ENCODE measurements around the gene MOK.

Gene MOK

DNA sequence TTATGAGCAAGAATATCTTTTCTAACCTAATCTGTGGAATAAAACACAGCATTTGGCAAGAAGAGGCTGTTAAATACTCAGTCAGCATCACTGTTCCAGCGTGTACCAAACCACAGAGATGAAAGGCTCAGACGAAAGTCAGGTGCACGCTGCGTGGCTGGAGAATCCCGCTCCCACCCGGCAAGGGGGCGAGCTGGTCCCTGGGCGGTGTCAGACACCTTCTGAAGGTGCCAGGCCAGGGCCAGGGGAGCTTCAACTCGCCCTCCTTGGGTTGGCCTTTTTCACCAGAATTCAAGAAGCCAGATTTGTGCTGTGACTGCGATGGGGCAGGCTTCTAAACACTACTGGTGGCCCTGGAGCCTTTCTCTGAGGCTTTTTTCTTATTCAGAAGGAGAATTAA, 92.1 kb downstream of the MOK start:
- no peak overlapping the region for H3K4me3 ChIP-seq (replicated peaks; ENCODE audit: low read depth, low read length)
- TF ChIP-seq CTCF (IDR thresholded peaks at IDR 0.05; ENCODE audit: insufficient read depth, low read length, poor library complexity, severe bottlenecking) = no peak
- DNase-seq (ENCODE audit: extremely low read depth, insufficient read length) = no peak
- peaks cover 10% of the 10 kb centered on the region for H3K36me3 ChIP-seq (ENCODE audit: control insufficient read depth, insufficient read depth, low read length)
- H3K27me3 ChIP-seq (replicated peaks; ENCODE audit: control insufficient read depth, insufficient read depth, low read length) = no peaks in the 10 kb centered on the region

GRCh38 chr14:102212356-102212755, 92.6 kb downstream of the MOK start:
- H3K27me3 ChIP-seq (replicated peaks; ENCODE audit: control insufficient read depth, insufficient read depth, low read length) = no peaks in the 10 kb centered on the region
- H3K36me3 ChIP-seq (ENCODE audit: control insufficient read depth, insufficient read depth, low read length) = peaks cover 10% of the 10 kb centered on the region
- no peak overlapping the region for H3K4me3 ChIP-seq (replicated peaks; ENCODE audit: low read depth, low read length)
- no peak for TF ChIP-seq CTCF (IDR thresholded peaks at IDR 0.05; ENCODE audit: insufficient read depth, low read length, poor library complexity, severe bottlenecking)
- no peak for DNase-seq (ENCODE audit: extremely low read depth, insufficient read length)

- H3K27me3 ChIP-seq (replicated peaks; ENCODE audit: control insufficient read depth, insufficient read depth, low read length) = no peaks in the 10 kb centered on the region
- TF ChIP-seq CTCF (IDR thresholded peaks at IDR 0.05; ENCODE audit: insufficient read depth, low read length, poor library complexity, severe bottlenecking) = no peak
- peaks cover 12% of the 10 kb centered on the region for H3K36me3 ChIP-seq (ENCODE audit: control insufficient read depth, insufficient read depth, low read length)
- no peak overlapping the region for H3K4me3 ChIP-seq (replicated peaks; ENCODE audit: low read depth, low read length)
- DNase-seq (ENCODE audit: extremely low read depth, insufficient read length) = no peak
Measured at GRCh38 chr14:102211240-102211639, 93.7 kb downstream of the MOK start.

DNA sequence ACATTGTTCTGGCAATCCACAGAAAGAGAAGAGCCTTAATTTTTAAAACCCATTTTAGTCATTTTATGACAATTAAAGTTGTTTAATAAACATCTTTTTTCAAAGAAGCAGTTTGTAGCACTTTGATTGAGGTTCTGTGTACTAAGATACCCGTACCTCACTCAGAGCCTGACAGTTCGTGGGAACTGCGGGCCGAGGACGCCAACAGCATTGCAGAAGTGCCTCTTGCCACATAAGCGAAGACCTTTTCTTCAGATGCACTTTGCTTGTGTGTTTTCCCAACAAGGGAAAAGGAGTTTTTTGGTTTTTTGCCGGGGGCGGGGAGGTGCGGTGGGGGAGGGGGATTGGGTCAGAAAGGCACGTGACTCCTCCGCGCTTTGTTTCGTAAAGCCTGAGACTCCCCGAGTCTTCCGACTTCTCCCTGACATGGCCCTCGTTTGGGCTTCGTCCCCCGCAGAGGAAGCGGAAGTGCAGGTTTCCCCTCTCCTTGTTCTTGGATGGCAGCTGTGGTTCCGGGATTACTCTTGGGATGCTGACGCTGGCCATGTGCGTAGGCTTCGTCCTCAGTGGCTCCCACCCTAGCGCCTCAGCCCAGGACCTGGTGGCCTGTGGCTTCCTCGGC, 94.4 kb downstream of the MOK start:
- TF ChIP-seq CTCF (IDR thresholded peaks at IDR 0.05; ENCODE audit: insufficient read depth, low read length, poor library complexity, severe bottlenecking) = no peak
- no peak for DNase-seq (ENCODE audit: extremely low read depth, insufficient read length)
- Histone ChIP-seq H3K4me3 (replicated peaks; ENCODE audit: low read depth, low read length) (no peak overlapping the region), H3K36me3 (ENCODE audit: control insufficient read depth, insufficient read depth, low read length) (peaks cover 12% of the 10 kb centered on the region), H3K27me3 (replicated peaks; ENCODE audit: control insufficient read depth, insufficient read depth, low read length) (no peaks in the 10 kb centered on the region)

DNA sequence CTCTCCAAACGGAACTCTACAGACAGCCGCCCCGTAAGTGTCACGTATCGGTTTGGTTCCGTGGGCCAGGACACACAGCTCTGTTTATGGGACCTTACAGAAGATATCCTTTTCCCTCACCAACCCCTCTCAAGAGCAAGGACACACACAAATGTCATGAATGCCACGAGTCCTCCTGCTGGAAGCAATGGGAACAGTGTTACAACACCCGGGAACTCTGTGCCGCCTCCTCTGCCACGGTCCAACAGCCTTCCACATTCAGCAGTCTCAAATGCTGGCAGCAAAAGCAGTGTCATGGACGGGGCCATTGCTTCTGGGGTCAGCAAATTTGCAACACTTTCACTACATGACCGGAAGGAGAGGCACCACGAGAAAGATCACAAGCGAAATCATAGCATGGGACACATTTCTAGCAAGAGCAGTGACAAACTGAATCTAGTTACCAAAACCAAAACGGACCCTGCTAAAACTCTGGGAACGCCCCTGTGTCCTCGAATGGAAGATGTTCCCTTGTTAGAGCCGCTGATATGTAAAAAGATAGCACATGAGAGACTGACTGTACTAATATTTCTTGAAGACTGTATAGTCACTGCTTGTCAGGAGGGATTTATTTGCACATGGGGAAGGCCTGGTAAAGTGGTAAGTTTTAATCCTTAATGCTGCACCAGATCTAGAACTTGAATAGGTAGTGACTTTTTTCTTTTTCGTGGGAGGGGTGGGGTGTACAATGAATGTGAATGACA, 95.6 kb downstream of the MOK start:
- no peaks in the 10 kb centered on the region for H3K27me3 ChIP-seq (replicated peaks; ENCODE audit: control insufficient read depth, insufficient read depth, low read length)
- DNase-seq (ENCODE audit: extremely low read depth, insufficient read length) = no peak
- H3K4me3 ChIP-seq (replicated peaks; ENCODE audit: low read depth, low read length) = no peak overlapping the region
- H3K36me3 ChIP-seq (ENCODE audit: control insufficient read depth, insufficient read depth, low read length) = peaks cover 16% of the 10 kb centered on the region
- no peak for TF ChIP-seq CTCF (IDR thresholded peaks at IDR 0.05; ENCODE audit: insufficient read depth, low read length, poor library complexity, severe bottlenecking)

Measured in GM06990 (cell line).